GM21737 (cell line): ENCODE results near the gene ELOVL4.

Source experiments
- ATAC-seq: cut with Tn5 transposase; IDR thresholded peaks from one replicate; pipeline ENCODE4 v1.9.1; 2021; ENCODE audit warnings: mild to moderate bottlenecking, moderate library complexity; ENCODE audit not compliant: unreplicated experiment

Gene ELOVL4

GRCh38 chr6:79913369-79913768 is 34.0 kb downstream of the ELOVL4 start:
- ATAC-seq: no peak

- ATAC-seq: no peak
Measured at GRCh38 chr6:79911992-79912391, 35.4 kb downstream of the ELOVL4 start.

GRCh38 chr6:79909517-79909916 is 37.8 kb downstream of the ELOVL4 start:
- no peak for ATAC-seq

GRCh38 chr6:79902046-79902445 is 45.3 kb downstream of the ELOVL4 start:
- no peak for ATAC-seq

- ATAC-seq: no peak
Measured at GRCh38 chr6:79898076-79898475, 49.3 kb downstream of the ELOVL4 start.

- no peak for ATAC-seq
Measured at GRCh38 chr6:79896075-79896449, 51.3 kb downstream of the ELOVL4 start.

GRCh38 chr6:79895382-79896074 is 51.8 kb downstream of the ELOVL4 start:
- ATAC-seq: no peak

- no peak for ATAC-seq
Measured at GRCh38 chr6:79894939-79895338, 52.4 kb downstream of the ELOVL4 start.

- ATAC-seq: no peak
Measured at GRCh38 chr6:79888587-79888986, 58.8 kb downstream of the ELOVL4 start.

- no peak for ATAC-seq
Measured at GRCh38 chr6:79878142-79878748, 69.1 kb downstream of the ELOVL4 start.

- no peak for ATAC-seq
Measured at GRCh38 chr6:79874531-79875134, 72.7 kb downstream of the ELOVL4 start.

- ATAC-seq: no peak
Measured at GRCh38 chr6:79872986-79873385, 74.4 kb downstream of the ELOVL4 start.

GRCh38 chr6:79872303-79872702 is 75.0 kb downstream of the ELOVL4 start:
- no peak for ATAC-seq

GRCh38 chr6:79869600-79870084 is 77.7 kb downstream of the ELOVL4 start:
- ATAC-seq: peak; percentile 100

GRCh38 chr6:79869184-79869583 is 78.2 kb downstream of the ELOVL4 start:
- no peak for ATAC-seq

GRCh38 chr6:79868098-79868722 is 79.1 kb downstream of the ELOVL4 start:
- no peak for ATAC-seq
